ENCODE data around the gene POLN.

The POLN gene

DNA sequence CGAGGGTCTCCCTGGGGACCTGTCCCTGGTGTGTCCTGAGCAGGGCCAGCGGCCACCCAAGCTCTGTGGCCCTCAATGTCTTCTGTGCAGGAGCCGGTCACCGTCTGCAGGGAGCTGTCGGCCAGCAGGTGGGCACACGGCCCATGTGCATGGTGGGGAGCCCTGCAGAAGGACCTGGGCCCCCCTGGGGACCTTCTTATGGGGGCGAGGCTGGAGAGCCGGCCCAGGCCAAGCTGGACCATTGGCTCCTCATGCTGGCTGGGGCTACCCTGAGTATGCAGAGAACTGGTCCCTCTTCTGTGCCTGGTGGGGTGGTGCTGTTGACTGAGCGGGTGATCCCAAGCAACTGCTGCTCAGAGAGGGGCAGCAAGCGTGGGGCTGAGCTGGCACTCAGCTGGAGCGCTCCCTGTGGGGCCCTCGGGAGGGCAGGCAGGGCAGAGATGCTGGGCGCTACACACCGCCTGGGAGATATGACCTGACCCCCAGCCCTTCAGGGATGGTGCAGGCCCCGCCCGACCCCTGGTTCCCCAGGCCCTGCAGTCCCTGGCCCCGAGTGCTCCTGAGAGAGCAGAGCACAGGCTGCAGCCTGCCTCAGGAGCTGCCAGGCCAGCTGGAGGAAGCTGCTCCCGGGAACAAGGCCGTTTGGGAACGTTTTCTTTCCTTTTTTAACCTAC, 168.0 kb downstream of the POLN start:
- no peak overlapping the region for H3K4me3 ChIP-seq (ENCODE audit: low read depth, low read length)
- DNase-seq (ENCODE audit: low read depth) = no peak
- TF ChIP-seq, protein P1, sequence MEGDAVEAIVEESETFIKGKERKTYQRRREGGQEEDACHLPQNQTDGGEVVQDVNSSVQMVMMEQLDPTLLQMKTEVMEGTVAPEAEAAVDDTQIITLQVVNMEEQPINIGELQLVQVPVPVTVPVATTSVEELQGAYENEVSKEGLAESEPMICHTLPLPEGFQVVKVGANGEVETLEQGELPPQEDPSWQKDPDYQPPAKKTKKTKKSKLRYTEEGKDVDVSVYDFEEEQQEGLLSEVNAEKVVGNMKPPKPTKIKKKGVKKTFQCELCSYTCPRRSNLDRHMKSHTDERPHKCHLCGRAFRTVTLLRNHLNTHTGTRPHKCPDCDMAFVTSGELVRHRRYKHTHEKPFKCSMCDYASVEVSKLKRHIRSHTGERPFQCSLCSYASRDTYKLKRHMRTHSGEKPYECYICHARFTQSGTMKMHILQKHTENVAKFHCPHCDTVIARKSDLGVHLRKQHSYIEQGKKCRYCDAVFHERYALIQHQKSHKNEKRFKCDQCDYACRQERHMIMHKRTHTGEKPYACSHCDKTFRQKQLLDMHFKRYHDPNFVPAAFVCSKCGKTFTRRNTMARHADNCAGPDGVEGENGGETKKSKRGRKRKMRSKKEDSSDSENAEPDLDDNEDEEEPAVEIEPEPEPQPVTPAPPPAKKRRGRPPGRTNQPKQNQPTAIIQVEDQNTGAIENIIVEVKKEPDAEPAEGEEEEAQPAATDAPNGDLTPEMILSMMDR (IDR thresholded peaks at IDR 0.05; ENCODE audit: insufficient read depth, low read depth, low read length, missing control alignments) = no peak

DNA sequence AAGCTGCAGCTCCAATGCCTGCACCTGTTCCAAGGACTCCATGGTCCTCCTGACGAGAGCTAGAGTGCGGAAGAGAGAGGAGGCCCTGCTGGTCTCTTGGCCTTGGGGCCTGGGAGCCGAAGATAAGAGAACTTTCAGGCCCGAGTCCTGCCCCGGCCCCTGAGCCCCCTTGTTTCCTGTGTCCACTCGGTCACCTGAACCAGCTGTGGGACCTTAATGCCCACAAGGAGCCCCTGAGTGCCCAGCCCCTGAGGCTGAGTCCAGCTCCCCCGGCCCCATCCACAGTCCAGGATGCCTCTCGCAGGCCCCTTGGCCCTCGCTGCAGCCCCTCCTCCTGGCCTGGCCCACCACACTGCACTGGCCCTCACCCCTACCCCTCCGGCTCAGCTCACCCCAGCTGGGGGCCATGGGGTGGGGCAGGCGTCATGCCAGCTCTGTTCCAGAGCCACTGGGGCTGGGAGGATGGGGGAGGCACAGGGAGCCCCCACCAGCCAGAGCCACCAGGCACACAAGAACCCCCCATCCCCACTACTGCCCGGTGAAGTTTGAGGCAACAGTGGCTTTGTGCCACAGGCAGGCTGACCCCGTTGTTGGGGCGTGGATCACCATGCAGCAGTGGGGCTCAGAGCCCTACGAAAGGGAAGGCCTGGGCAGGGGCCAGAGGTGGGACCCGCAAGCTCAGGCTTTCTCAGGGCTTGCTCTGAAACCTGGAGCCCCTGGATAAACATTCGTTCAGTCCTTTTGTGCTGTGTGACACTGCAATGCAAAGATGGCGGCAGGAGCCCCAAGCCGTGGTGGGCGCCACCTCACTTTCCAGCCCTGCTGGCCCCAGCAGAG, 168.7 kb downstream of the POLN start:
- TF ChIP-seq, protein P1 (IDR thresholded peaks at IDR 0.05; ENCODE audit: insufficient read depth, low read depth, low read length, missing control alignments) = no peak
- H3K4me3 ChIP-seq (ENCODE audit: low read depth, low read length) = no peak overlapping the region
- DNase-seq (ENCODE audit: low read depth) = no peak

DNA sequence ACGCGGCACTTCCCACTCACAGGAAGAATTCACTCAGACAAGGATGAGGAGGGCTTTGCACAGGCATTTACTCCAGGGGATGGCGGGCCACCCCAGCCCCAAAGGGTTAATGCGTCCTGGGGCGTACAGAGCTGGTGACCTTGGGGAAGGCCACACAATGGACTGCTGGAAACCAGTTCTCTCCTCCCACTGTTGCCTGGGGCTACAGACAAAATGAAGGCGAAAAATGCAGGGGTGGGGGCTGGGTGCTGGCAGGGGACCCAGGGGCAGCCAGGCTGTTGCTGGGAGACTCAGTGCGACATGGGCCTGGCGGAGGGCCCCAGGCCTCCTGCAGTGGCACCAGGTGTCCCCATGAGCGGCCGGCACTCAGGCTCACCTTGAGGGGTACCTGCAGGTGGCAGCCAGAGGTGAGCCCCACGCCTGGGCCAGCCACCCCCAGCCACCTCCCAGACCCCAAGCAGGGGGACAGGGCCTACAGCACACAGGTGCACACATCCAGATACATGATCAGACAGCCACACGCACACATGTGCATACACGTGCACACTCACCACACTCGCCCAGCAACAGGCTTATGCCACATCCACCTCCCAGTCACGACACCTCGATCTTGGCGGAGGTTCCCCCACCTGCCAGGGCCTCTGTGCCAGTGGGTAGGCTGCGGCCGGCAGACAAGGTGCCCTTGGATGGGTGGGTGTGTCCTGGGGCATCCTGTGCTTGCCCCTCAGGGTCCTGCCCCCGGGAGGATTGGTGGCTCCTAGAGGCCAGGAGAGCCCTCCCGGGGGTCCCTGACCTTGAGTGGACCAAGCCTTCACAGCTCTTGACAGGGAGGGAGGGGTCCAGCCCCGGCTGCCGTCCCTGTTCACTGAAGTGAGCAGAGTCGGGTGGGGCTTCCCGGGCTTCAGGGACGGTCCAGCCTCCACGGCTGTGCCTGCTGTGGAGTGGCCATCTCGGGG, 169.7 kb downstream of the POLN start:
- TF ChIP-seq, protein P1 (IDR thresholded peaks at IDR 0.05; ENCODE audit: insufficient read depth, low read depth, low read length, missing control alignments) = no peak
- DNase-seq (ENCODE audit: low read depth) = no peak

DNA sequence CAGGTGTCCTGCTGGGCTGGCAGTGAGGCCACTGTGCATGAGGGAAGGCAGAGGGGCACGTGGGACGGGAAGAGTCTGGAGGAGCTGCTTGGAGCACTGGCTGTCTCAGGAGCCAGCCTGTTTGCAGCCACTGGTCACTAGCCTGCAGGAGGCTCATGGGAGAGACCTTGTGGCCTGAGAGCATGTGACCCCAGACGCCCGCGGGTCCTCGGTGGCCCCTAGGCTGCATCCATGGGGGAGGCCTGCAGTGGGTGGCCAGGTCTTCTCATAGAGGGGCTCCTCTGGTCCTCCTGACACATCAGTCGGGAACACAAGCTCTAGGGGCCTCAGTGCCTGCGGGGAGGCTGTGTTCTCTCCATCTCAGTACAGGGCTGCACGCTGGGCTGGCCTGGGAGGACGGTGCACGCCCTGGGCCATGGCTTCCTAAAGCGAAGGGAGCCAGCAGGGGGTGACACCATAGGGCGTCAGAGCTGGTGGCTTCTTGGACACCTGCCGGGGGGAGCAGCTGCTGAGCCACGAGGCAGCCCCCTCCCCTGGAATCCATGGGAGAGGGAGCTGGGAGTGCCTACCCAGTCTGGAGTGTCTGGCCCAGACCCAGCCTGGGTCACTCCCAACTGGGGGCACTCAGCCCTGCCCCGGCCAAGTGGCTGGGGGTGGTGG, 170.5 kb downstream of the POLN start:
- no peak for DNase-seq (ENCODE audit: low read depth)
- no peak overlapping the region for H3K4me3 ChIP-seq (ENCODE audit: low read depth, low read length)
- TF ChIP-seq, protein P1 (IDR thresholded peaks at IDR 0.05; ENCODE audit: insufficient read depth, low read depth, low read length, missing control alignments) = no peak

More for the DNA sequence above, 169.7 kb downstream of the POLN start:
- no peak overlapping the region for H3K4me3 ChIP-seq (ENCODE audit: low read depth, low read length)

DNA sequence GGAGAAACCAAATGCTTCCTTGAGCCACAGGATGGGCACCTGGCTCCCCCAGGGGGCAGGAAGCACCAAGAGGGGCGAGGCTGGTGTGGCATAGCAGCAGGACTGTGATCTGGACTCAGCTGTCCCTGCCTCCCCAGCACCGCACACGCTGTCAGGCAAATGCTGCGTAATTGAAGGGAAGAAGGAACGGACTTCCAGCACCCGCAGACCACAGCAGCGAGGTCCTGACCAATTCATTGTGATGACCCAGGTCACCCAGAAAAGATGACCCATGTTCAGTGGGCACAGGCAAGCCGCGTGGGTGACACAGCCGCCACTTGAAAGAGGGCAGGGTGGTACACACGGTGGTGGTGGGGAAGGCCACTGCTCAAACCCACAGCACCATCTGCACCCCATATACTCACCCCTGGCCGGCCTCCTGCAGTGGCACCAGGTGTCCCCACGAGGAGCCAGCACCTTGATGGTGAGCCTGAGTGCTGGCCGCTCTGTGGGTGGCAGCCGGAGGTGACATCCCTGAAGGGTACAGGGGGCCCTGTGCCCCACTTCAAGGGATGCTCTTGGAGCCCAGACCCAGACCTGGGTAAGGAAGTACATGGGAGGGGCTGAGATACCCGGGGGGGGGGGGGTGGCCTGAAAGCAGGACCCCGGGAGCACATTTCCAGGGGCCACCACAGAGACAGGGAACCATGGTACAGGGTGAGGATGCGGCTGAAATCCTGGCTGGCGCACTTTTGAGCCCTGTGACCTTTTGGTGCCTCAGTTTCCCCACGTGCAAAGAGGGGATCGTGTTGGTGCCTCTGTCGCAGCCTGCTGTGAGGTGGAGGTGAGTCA, 171.3 kb downstream of the POLN start:
- DNase-seq (ENCODE audit: low read depth) = no peak
- TF ChIP-seq, protein P1 (IDR thresholded peaks at IDR 0.05; ENCODE audit: insufficient read depth, low read depth, low read length, missing control alignments) = no peak
- H3K4me3 ChIP-seq (ENCODE audit: low read depth, low read length) = no peak overlapping the region

All from GM12865 (cell line).